ENCODE data around the gene MEGF10.

The MEGF10 gene

GRCh38 chr5:127353796-127354195 is 63.2 kb downstream of the MEGF10 start:
- Histone ChIP-seq H3K79me2 (ENCODE audit: insufficient read depth, low read length) (no peaks in the 10 kb centered on the region), H3K4me2 (ENCODE audit: insufficient read depth, low read length) (no peak overlapping the region), H4K20me1 (ENCODE audit: insufficient read depth, low read length) (no peaks in the 10 kb centered on the region), H2AFZ (ENCODE audit: low read depth, low read length) (no peak overlapping the region), H3K27ac (ENCODE audit: low read length) (no peak overlapping the region), H3K4me3 (ENCODE audit: low read depth in 1 of 2, low read length in 2 of 2) (no peak overlapping the region), H3K27me3 (ENCODE audit: insufficient read depth, low read length, poor library complexity) (no peaks in the 10 kb centered on the region), H3K4me1 (ENCODE audit: insufficient read depth, low read length) (no peaks in the 10 kb centered on the region), H3K9ac (ENCODE audit: low read depth, low read length) (no peak overlapping the region), H3K9me3 (ENCODE audit: insufficient read depth, low read length, severe bottlenecking) (no peaks in the 10 kb centered on the region), H3K36me3 (ENCODE audit: insufficient read depth, low read length) (no peaks in the 10 kb centered on the region)
- DNase-seq (no peak), ATAC-seq (ENCODE audit: insufficient read depth, low read depth) (no peak)
- no peak for TF ChIP-seq CTCF (IDR thresholded peaks at IDR 0.05; ENCODE audit: borderline replicate concordance, extremely low read depth, low read length, poor library complexity, severe bottlenecking)

GRCh38 chr5:127355337-127355736 is 64.7 kb downstream of the MEGF10 start:
- no peak for TF ChIP-seq CTCF (IDR thresholded peaks at IDR 0.05; ENCODE audit: borderline replicate concordance, extremely low read depth, low read length, poor library complexity, severe bottlenecking)
- no peak for TF ChIP-seq EZH2 (IDR thresholded peaks at IDR 0.05; ENCODE audit: borderline replicate concordance, low read depth, low read length, severe bottlenecking)
- Histone ChIP-seq H4K20me1 (ENCODE audit: insufficient read depth, low read length) (no peaks in the 10 kb centered on the region), H3K4me1 (ENCODE audit: insufficient read depth, low read length) (no peaks in the 10 kb centered on the region)

GRCh38 chr5:127358284-127358683 is 67.7 kb downstream of the MEGF10 start:
- TF ChIP-seq CTCF (IDR thresholded peaks at IDR 0.05; ENCODE audit: borderline replicate concordance, extremely low read depth, low read length, poor library complexity, severe bottlenecking), result no peak
- no peak for TF ChIP-seq EZH2 (IDR thresholded peaks at IDR 0.05; ENCODE audit: borderline replicate concordance, low read depth, low read length, severe bottlenecking)
- Histone ChIP-seq H3K4me2 (ENCODE audit: insufficient read depth, low read length) (no peak overlapping the region), H3K9me3 (ENCODE audit: insufficient read depth, low read length, severe bottlenecking) (no peaks in the 10 kb centered on the region), H3K27me3 (ENCODE audit: insufficient read depth, low read length, poor library complexity) (no peaks in the 10 kb centered on the region), H3K36me3 (ENCODE audit: insufficient read depth, low read length) (no peaks in the 10 kb centered on the region), H3K79me2 (ENCODE audit: insufficient read depth, low read length) (no peaks in the 10 kb centered on the region), H2AFZ (ENCODE audit: low read depth, low read length) (no peak overlapping the region), H3K4me3 (ENCODE audit: low read depth in 1 of 2, low read length in 2 of 2) (no peak overlapping the region), H3K9ac (ENCODE audit: low read depth, low read length) (no peak overlapping the region), H4K20me1 (ENCODE audit: insufficient read depth, low read length) (no peaks in the 10 kb centered on the region), H3K27ac (ENCODE audit: low read length) (no peak overlapping the region), H3K4me1 (ENCODE audit: insufficient read depth, low read length) (no peaks in the 10 kb centered on the region)
- DNase-seq, result no peak
- no peak for ATAC-seq (ENCODE audit: insufficient read depth, low read depth)

More at GRCh38 chr5:127355337-127355736, 64.7 kb downstream of the MEGF10 start:
- Histone ChIP-seq H3K27ac (ENCODE audit: low read length) (no peak overlapping the region), H3K9ac (ENCODE audit: low read depth, low read length) (no peak overlapping the region), H3K9me3 (ENCODE audit: insufficient read depth, low read length, severe bottlenecking) (no peaks in the 10 kb centered on the region), H3K4me2 (ENCODE audit: insufficient read depth, low read length) (no peak overlapping the region), H3K4me3 (ENCODE audit: low read depth in 1 of 2, low read length in 2 of 2) (no peak overlapping the region), H3K36me3 (ENCODE audit: insufficient read depth, low read length) (no peaks in the 10 kb centered on the region), H3K79me2 (ENCODE audit: insufficient read depth, low read length) (no peaks in the 10 kb centered on the region), H2AFZ (ENCODE audit: low read depth, low read length) (no peak overlapping the region), H3K27me3 (ENCODE audit: insufficient read depth, low read length, poor library complexity) (no peaks in the 10 kb centered on the region)
- ATAC-seq (ENCODE audit: insufficient read depth, low read depth) (no peak), DNase-seq (no peak)

GRCh38 chr5:127358740-127359139 is 68.1 kb downstream of the MEGF10 start:
- no peak for TF ChIP-seq CTCF (IDR thresholded peaks at IDR 0.05; ENCODE audit: borderline replicate concordance, extremely low read depth, low read length, poor library complexity, severe bottlenecking)
- TF ChIP-seq EZH2 (IDR thresholded peaks at IDR 0.05; ENCODE audit: borderline replicate concordance, low read depth, low read length, severe bottlenecking), result no peak
- DNase-seq (no peak), ATAC-seq (ENCODE audit: insufficient read depth, low read depth) (no peak)
- H3K27me3 ChIP-seq (ENCODE audit: insufficient read depth, low read length, poor library complexity), result no peaks in the 10 kb centered on the region
- no peak overlapping the region for H2AFZ ChIP-seq (ENCODE audit: low read depth, low read length)
- H3K9me3 ChIP-seq (ENCODE audit: insufficient read depth, low read length, severe bottlenecking), result no peaks in the 10 kb centered on the region
- H3K79me2 ChIP-seq (ENCODE audit: insufficient read depth, low read length), result no peaks in the 10 kb centered on the region
- no peak overlapping the region for H3K4me3 ChIP-seq (ENCODE audit: low read depth in 1 of 2, low read length in 2 of 2)
- H3K9ac ChIP-seq (ENCODE audit: low read depth, low read length), result no peak overlapping the region
- H3K27ac ChIP-seq (ENCODE audit: low read length), result no peak overlapping the region
- no peaks in the 10 kb centered on the region for H4K20me1 ChIP-seq (ENCODE audit: insufficient read depth, low read length)
- no peaks in the 10 kb centered on the region for H3K4me1 ChIP-seq (ENCODE audit: insufficient read depth, low read length)
- no peak overlapping the region for H3K4me2 ChIP-seq (ENCODE audit: insufficient read depth, low read length)
- H3K36me3 ChIP-seq (ENCODE audit: insufficient read depth, low read length), result no peaks in the 10 kb centered on the region
